Esophagus muscularis mucosa (tissue), 4 donors: ENCODE measurements around the gene SMPD1.

Experiments
- EP300 ChIP-seq: sonication (generic); formaldehyde crosslinking; IDR thresholded peaks from one replicate; pipeline ENCODE4 v1.6.1; 2017; ENCODE audit warnings: antibody characterized with exemption
- POLR2AphosphoS5 ChIP-seq, 2 donors: sonication (generic); formaldehyde crosslinking; IDR thresholded peaks; one replicate each; pipeline ENCODE4 v1.6.1; 2017; ENCODE audit warnings: antibody characterized with exemption in 2 of 2
- TF ChIP-seq, protein P1 (sequence below), 3 experiments: fragments of 200-600 bp in 2 of 3; fragments of 450-650 bp in 1 of 3; sonication (generic) in 2 of 3; IDR thresholded peaks; one replicate each; pipeline ENCODE4 v1.5.1; 2017 to 2019; ENCODE audit warnings: antibody characterized with exemption in 3 of 3, mild to moderate bottlenecking in 2 of 3, moderate library complexity in 1 of 3

GRCh38 chr11:6385046-6385777 lies 5.1 kb upstream of the SMPD1 start:
- TF ChIP-seq POLR2AphosphoS5 (IDR thresholded peaks at IDR 0.05) = no peak
- TF ChIP-seq, protein P1, sequence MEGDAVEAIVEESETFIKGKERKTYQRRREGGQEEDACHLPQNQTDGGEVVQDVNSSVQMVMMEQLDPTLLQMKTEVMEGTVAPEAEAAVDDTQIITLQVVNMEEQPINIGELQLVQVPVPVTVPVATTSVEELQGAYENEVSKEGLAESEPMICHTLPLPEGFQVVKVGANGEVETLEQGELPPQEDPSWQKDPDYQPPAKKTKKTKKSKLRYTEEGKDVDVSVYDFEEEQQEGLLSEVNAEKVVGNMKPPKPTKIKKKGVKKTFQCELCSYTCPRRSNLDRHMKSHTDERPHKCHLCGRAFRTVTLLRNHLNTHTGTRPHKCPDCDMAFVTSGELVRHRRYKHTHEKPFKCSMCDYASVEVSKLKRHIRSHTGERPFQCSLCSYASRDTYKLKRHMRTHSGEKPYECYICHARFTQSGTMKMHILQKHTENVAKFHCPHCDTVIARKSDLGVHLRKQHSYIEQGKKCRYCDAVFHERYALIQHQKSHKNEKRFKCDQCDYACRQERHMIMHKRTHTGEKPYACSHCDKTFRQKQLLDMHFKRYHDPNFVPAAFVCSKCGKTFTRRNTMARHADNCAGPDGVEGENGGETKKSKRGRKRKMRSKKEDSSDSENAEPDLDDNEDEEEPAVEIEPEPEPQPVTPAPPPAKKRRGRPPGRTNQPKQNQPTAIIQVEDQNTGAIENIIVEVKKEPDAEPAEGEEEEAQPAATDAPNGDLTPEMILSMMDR (IDR thresholded peaks at IDR 0.05) = no peak
- no peak for TF ChIP-seq EP300
